Activated naive CD8-positive, alpha-beta T cell treated with anti-CD3 and anti-CD28 coated beads, Interleukin-2, amount 50 U/mL, for 24 hours (primary cell): ENCODE measurements around the gene OR12D1.
"Not testable (repeated sequence)": the region's sequence is repeated elsewhere in the genome, so short reads cannot be mapped to it uniquely, and the experiment has no call there.

Experiments
- ATAC-seq: fragments of 150-1000 bp; cut with Tn5 transposase; one replicate; pipeline ENCODE4 v1.10.0; 2021
- DNase-seq: peaks from one replicate; pipeline ENCODE4 v3.0.0; 2021
- H3K27ac Mint-ChIP-seq: one replicate; pipeline ENCODE4 v1.8.0; 2021; ENCODE audit warnings: mild to moderate bottlenecking, mixed read lengths
- H3K27me3 Mint-ChIP-seq: one replicate; pipeline ENCODE4 v1.8.0; 2021; ENCODE audit warnings: mixed read lengths
- H3K36me3 Mint-ChIP-seq: one replicate; pipeline ENCODE4 v1.8.0; 2021; ENCODE audit warnings: low read depth, mixed read lengths
- H3K4me1 Mint-ChIP-seq: one replicate; pipeline ENCODE4 v1.8.0; 2021; ENCODE audit warnings: mixed read lengths
- H3K4me3 Mint-ChIP-seq: one replicate; pipeline ENCODE4 v1.8.0; 2021; ENCODE audit warnings: mild to moderate bottlenecking, moderate library complexity, mixed read lengths
- H3K9me3 Mint-ChIP-seq: one replicate; pipeline ENCODE4 v1.8.0; 2021; ENCODE audit warnings: mixed read lengths

Gene OR12D1

GRCh38 chr6:29414588-29414987, at the start of gene OR12D1:
Gene OR12D1, plus strand, starts transcription at chr6:29414928.
- no peak for ATAC-seq
- DNase-seq = no peak
- peaks cover 33% of the 10 kb centered on the region for H3K27me3 Mint-ChIP-seq

DNA sequence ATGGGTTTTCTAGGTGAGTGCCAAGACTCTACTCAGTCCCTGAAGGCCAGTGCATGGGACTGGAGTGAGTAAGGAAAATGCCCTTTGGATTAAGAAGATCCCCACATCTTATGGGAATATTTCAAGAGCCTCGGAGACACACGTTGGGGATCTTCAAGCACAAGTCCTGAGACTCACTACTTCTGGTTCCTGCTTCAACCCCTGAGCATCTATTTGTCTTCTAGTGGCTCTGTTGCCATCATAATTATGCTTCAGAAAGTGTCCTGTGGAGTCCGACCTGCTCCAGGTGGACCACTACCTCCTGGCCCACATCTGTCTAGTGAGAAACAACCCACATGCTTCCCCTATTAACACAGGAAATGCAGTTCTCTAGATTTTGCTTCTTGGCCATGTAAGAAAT, 46.0 kb upstream of the OR12D1 start, which contains the start of gene OR5V1:
Gene OR5V1, minus strand, starts transcription at position 101 of the 400 bp plus-strand sequence. CDS start 12,670 bp downstream, outside the sequence.
- no peaks in the 10 kb centered on the region for H3K9me3 Mint-ChIP-seq
- peaks cover 29% of the 10 kb centered on the region for H3K27me3 Mint-ChIP-seq
- no peaks in the 10 kb centered on the region for H3K36me3 Mint-ChIP-seq
- no peak within 1 kb of the TSS for H3K27ac Mint-ChIP-seq
- ATAC-seq (no peak), DNase-seq (no peak)
- H3K4me3 Mint-ChIP-seq = no peak within 1 kb of the TSS
- no peaks in the 10 kb centered on the region for H3K4me1 Mint-ChIP-seq

More at GRCh38 chr6:29414588-29414987, at the start of gene OR12D1:
- no peaks in the 10 kb centered on the region for H3K4me1 Mint-ChIP-seq
- H3K9me3 Mint-ChIP-seq = peaks cover 20% of the 10 kb centered on the region
- H3K36me3 Mint-ChIP-seq = no peaks in the 10 kb centered on the region
- no peak within 1 kb of the TSS for H3K27ac Mint-ChIP-seq
- H3K4me3 Mint-ChIP-seq = no peak within 1 kb of the TSS

DNA sequence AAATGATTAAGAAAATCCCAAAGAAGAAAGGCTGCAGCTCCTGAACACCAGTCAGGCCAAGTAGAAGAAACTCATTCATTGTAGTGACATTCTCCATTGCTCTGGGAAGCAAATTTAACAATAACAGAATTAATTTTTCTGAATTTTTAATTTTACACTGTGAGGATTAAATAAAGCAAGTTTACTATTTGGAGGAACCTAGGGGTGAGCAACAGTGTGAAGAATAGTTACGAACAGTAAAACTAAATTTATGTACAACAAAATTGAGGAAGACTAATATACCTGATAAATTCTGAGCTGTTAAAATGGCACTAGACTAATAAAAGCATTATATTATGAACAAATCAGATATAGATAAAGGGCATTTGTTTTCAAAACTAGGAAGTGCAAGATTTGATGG, 39.5 kb upstream of the OR12D1 start, which contains the start of gene OR12D3:
Gene OR12D3, minus strand, starts transcription at position 101 of the 400 bp plus-strand sequence. Its CDS starts 4 bp downstream, at position 97.
- no peak within 1 kb of the TSS for H3K27ac Mint-ChIP-seq
- H3K9me3 Mint-ChIP-seq = no peaks in the 10 kb centered on the region
- ATAC-seq = no peak

GRCh38 chr6:29376003-29376402, 38.7 kb upstream of the OR12D1 start:
- H3K27ac Mint-ChIP-seq = no peak overlapping the region
- ATAC-seq = no peak
- no peaks in the 10 kb centered on the region for H3K36me3 Mint-ChIP-seq
- peaks cover 32% of the 10 kb centered on the region for H3K27me3 Mint-ChIP-seq
- DNase-seq = no peak
- no peaks in the 10 kb centered on the region for H3K9me3 Mint-ChIP-seq
- no peaks in the 10 kb centered on the region for H3K4me1 Mint-ChIP-seq
- H3K4me3 Mint-ChIP-seq = no peak overlapping the region

More for the DNA sequence above, 39.5 kb upstream of the OR12D1 start, which contains the start of gene OR12D3:
- Mint-ChIP-seq H3K27me3 (peaks cover 36% of the 10 kb centered on the region), H3K4me3 (no peak within 1 kb of the TSS), H3K4me1 (no peaks in the 10 kb centered on the region), H3K36me3 (no peaks in the 10 kb centered on the region)
- no peak for DNase-seq

GRCh38 chr6:29388533-29388932, 26.2 kb upstream of the OR12D1 start:
- Mint-ChIP-seq H3K27ac (no peak overlapping the region), H3K27me3 (peaks cover 31% of the 10 kb centered on the region), H3K9me3 (no peaks in the 10 kb centered on the region), H3K36me3 (no peaks in the 10 kb centered on the region), H3K4me3 (no peak overlapping the region), H3K4me1 (no peaks in the 10 kb centered on the region)
- no peak for ATAC-seq
- DNase-seq = no peak

DNA sequence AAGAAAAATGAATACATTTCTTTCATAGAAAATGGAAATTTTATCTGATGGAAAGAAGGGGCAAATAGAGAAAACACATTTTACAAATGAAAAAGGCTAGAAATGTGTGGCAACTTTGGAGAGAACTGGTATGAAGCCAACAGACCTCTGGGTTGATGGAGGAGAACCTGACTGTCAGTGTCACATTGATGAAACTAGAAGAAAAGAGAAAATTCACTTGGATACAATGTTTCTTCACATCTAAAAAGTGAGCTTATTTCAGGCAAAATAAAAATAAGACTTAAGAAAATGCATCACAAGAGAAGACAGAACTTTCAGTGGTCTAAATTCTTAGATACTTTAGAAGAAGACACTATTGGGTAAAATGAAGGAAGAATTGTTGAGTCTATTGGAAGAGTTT, 19.4 kb upstream of the OR12D1 start, which contains the start of gene OR12D2:
Gene OR12D2, plus strand, starts transcription at position 301 of the 400 bp plus-strand sequence. CDS start 1,069 bp downstream, outside the sequence.
- ATAC-seq = no peak
- H3K4me3 Mint-ChIP-seq = no peak within 1 kb of the TSS
- peaks cover 38% of the 10 kb centered on the region for H3K27me3 Mint-ChIP-seq
- H3K9me3 Mint-ChIP-seq = no peaks in the 10 kb centered on the region
- H3K36me3 Mint-ChIP-seq = no peaks in the 10 kb centered on the region
- H3K27ac Mint-ChIP-seq = no peak within 1 kb of the TSS
- no peaks in the 10 kb centered on the region for H3K4me1 Mint-ChIP-seq
- no peak for DNase-seq

GRCh38 chr6:29399525-29399924, 15.2 kb upstream of the OR12D1 start:
- ATAC-seq = no peak
- no peak overlapping the region for H3K4me3 Mint-ChIP-seq
- peaks cover 26% of the 10 kb centered on the region for H3K27me3 Mint-ChIP-seq
- no peaks in the 10 kb centered on the region for H3K36me3 Mint-ChIP-seq
- H3K9me3 Mint-ChIP-seq = no peaks in the 10 kb centered on the region
- DNase-seq = no peak
- no peak overlapping the region for H3K27ac Mint-ChIP-seq
- no peaks in the 10 kb centered on the region for H3K4me1 Mint-ChIP-seq

DNA sequence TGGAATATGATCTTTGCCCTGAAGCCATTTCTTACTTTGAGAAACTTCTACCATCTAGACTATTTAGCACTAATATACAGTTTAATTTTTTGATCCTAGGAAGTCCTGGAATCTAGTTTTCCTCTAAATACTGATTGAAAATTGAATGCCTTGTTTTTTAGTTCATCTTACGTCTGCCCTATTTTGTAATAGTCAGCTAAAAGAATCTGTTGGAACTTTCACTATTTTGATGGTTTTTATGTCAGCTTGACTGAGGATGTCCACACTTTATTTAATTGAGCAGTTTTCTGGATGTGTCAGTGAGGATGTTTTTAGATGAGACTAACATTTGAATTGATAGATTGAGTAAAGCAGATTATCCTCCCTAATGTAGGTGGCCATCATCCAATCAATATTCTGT, 10.9 kb upstream of the OR12D1 start:
- Mint-ChIP-seq H3K36me3 (no peaks in the 10 kb centered on the region), H3K9me3 (no peaks in the 10 kb centered on the region), H3K27ac (no peak overlapping the region), H3K4me1 (no peaks in the 10 kb centered on the region), H3K27me3 (peaks cover 20% of the 10 kb centered on the region), H3K4me3 (no peak overlapping the region)
- DNase-seq (no peak), ATAC-seq (no peak)

- DNase-seq = no peak
- H3K4me1 Mint-ChIP-seq = no peaks in the 10 kb centered on the region
- H3K36me3 Mint-ChIP-seq = no peaks in the 10 kb centered on the region
- H3K27me3 Mint-ChIP-seq = peaks cover 28% of the 10 kb centered on the region
- no peak for ATAC-seq
- no peak overlapping the region for H3K27ac Mint-ChIP-seq
- H3K9me3 Mint-ChIP-seq = no peaks in the 10 kb centered on the region
- H3K4me3 Mint-ChIP-seq = no peak overlapping the region
Measured at GRCh38 chr6:29419516-29419915, 4.8 kb downstream of the OR12D1 start.

- Mint-ChIP-seq H3K27ac (no peak overlapping the region), H3K4me1 (no peaks in the 10 kb centered on the region), H3K36me3 (no peaks in the 10 kb centered on the region), H3K4me3 (no peak overlapping the region), H3K27me3 (peaks cover 32% of the 10 kb centered on the region), H3K9me3 (no peaks in the 10 kb centered on the region)
- no peak for ATAC-seq
- DNase-seq = no peak
Measured at GRCh38 chr6:29424168-29424567, 9.4 kb downstream of the OR12D1 start.

DNA sequence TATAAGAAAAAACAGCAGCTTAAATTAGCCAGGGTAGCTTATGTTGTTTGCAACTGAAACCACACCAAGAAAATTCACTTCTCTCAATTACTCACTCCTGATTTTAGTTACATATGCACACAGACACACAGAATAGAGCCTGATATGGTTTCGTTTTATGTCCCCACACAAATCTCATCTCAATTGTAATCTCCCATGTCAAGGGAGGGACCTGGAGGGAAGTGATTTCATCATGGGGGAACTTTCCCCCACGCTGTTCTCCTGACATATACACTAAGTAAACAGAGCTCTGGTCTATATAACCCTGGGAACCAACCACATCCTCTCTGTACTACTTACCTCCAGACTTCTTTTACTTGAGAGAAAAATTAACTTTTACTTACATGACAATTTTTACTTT, 9.8 kb downstream of the OR12D1 start:
- no peaks in the 10 kb centered on the region for H3K9me3 Mint-ChIP-seq

GRCh38 chr6:29425075-29425474, 10.3 kb downstream of the OR12D1 start:
- no peaks in the 10 kb centered on the region for H3K36me3 Mint-ChIP-seq
- no peaks in the 10 kb centered on the region for H3K4me1 Mint-ChIP-seq
- DNase-seq (no peak), ATAC-seq (no peak)
- H3K9me3 Mint-ChIP-seq = no peaks in the 10 kb centered on the region
- H3K27me3 Mint-ChIP-seq = peaks cover 33% of the 10 kb centered on the region
- H3K27ac Mint-ChIP-seq = no peak overlapping the region
- H3K4me3 Mint-ChIP-seq = no peak overlapping the region

More for the DNA sequence above, 9.8 kb downstream of the OR12D1 start:
- Mint-ChIP-seq H3K36me3 (no peaks in the 10 kb centered on the region), H3K4me3 (no peak overlapping the region), H3K27me3 (peaks cover 35% of the 10 kb centered on the region), H3K27ac (no peak overlapping the region), H3K4me1 (no peaks in the 10 kb centered on the region)
- DNase-seq (no peak), ATAC-seq (peak; percentile 28)

GRCh38 chr6:29426654-29427053, 11.9 kb downstream of the OR12D1 start:
- H3K4me1 Mint-ChIP-seq = no peaks in the 10 kb centered on the region
- no peaks in the 10 kb centered on the region for H3K36me3 Mint-ChIP-seq
- no peak for ATAC-seq
- H3K4me3 Mint-ChIP-seq = no peak overlapping the region
- no peak overlapping the region for H3K27ac Mint-ChIP-seq
- no peak for DNase-seq
- H3K27me3 Mint-ChIP-seq = peaks cover 31% of the 10 kb centered on the region
- H3K9me3 Mint-ChIP-seq = no peaks in the 10 kb centered on the region

DNA sequence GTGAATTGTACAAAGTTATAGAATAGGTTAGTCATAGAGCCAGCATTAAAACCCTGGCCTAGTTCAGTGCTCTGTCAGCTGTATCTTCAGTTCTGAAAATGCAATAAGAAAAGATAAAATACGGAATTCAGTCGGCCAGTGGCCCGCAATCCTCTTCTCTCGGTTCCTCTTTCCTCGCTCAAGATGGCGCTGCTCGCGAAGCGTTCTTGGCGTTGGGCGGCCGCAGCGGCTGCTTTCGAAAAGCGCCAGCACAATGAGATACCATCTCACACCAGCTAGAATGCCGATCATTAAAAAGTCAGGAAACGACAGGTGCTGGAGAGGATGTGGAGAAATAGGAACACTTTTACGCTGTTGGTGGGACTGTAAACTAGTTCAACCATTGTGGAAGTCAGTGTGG, 22.0 kb downstream of the OR12D1 start:
- H3K4me3 Mint-ChIP-seq, H3K27ac Mint-ChIP-seq, H3K9me3 Mint-ChIP-seq, H3K4me1 Mint-ChIP-seq, ATAC-seq, H3K36me3 Mint-ChIP-seq, DNase-seq: not testable (repeated sequence)
- H3K27me3 Mint-ChIP-seq = peaks cover 38% of the 10 kb centered on the region

GRCh38 chr6:29439006-29439405, 24.3 kb downstream of the OR12D1 start, which contains the start of gene OR10C1:
Gene OR10C1, plus strand, starts transcription at chr6:29439306. Its CDS starts 710 bp downstream, at chr6:29440016.
- H3K9me3 Mint-ChIP-seq = peaks cover 6% of the 10 kb centered on the region
- no peaks in the 10 kb centered on the region for H3K4me1 Mint-ChIP-seq
- ATAC-seq = no peak
- no peaks in the 10 kb centered on the region for H3K36me3 Mint-ChIP-seq
- peaks cover 28% of the 10 kb centered on the region for H3K27me3 Mint-ChIP-seq
- DNase-seq = no peak
- H3K27ac Mint-ChIP-seq = no peak within 1 kb of the TSS
- no peak within 1 kb of the TSS for H3K4me3 Mint-ChIP-seq

DNA sequence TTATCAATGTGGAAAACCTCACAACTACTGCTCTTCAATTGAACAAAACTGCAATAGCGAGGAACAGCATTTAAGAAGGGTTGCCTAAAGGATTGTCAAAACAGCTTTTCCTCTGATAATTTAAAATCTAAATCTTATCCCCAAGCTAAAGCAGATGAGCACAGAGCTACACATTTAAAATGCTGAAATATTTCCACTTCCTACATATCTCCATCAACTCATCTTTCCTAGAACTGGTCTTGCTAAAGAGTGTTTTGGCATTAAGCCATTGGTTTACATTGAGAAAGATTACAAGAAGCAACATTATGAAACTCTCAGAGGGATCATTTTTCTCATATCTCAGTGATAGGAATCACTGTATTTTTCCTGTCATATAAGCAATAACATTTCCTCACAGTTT, 28.0 kb downstream of the OR12D1 start:
- Mint-ChIP-seq H3K27me3 (peaks cover 35% of the 10 kb centered on the region), H3K36me3 (no peaks in the 10 kb centered on the region), H3K9me3 (peaks cover 3% of the 10 kb centered on the region), H3K4me1 (no peaks in the 10 kb centered on the region), H3K4me3 (no peak overlapping the region), H3K27ac (no peak overlapping the region)
- no peak for DNase-seq
- no peak for ATAC-seq
